Activated effector memory CD4-positive, alpha-beta T cell treated with anti-CD3 and anti-CD28 coated beads, Interleukin-2, amount 50 U/mL, for 16 hours (primary cell): Measurements from ENCODE around the gene PARD3.

ENCODE experiments used
- DNase-seq: peaks from one replicate; pipeline ENCODE4 v3.0.0-alpha.2; 2020

Gene PARD3

DNA sequence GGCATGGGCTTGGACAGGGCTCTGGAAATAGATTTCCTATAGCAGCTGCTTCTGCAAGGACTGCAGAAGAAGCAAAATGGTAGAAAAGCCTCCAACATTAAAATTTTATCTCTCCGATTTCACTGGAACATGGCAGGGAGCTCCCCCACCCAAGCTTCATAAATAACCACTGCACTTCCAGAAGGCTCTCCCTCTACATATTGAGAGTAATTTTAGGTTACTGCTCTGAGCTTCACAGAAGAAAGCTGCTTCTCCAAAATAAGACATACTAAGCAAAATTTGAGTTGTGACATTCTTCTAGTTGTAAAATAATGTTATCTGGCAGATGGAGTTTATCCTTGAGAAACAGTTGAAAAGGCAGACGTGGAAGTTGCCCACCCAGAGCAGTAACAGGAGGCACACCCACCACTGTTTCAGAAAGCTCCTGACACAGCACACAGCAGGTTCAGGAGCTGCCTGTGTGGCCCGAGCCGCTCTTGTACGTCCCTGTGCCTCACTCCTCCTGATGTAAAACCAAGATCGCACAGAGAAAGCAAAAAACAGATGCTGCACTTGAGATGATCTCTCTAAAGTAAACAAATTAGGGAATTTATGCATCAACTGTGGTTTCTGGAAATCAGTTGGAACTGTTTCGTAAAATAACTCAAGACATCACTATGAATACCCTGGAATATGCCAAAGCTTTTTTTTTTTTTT lies 621.0 kb downstream of the PARD3 start:
- DNase-seq: no peak

GRCh38 chr10:34192646-34193045 lies 622.5 kb downstream of the PARD3 start:
- no peak for DNase-seq

DNA sequence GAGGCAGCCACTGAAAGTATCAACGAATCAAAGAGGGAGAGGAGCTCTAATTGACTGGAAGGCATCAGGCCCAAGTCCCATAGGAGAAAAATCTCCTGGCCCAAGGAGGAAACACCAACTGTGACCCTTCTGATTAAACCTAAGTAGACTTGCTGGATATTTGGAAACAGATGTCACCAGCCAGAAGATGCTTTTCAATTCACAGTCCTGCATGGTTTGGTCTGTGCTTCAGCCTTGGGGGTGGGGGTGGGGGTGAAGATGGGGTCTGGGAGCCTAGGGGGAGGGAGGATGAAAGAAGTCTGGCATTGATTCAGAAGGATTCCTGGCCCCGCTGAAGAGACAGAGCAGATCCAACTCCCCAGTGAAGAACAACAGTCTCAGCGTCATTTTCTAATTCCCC lies 623.7 kb downstream of the PARD3 start:
- DNase-seq: no peak

GRCh38 chr10:34190580-34190979 lies 624.5 kb downstream of the PARD3 start:
- DNase-seq: no peak

- no peak for DNase-seq
Measured at GRCh38 chr10:34189830-34190229, 625.3 kb downstream of the PARD3 start.

DNA sequence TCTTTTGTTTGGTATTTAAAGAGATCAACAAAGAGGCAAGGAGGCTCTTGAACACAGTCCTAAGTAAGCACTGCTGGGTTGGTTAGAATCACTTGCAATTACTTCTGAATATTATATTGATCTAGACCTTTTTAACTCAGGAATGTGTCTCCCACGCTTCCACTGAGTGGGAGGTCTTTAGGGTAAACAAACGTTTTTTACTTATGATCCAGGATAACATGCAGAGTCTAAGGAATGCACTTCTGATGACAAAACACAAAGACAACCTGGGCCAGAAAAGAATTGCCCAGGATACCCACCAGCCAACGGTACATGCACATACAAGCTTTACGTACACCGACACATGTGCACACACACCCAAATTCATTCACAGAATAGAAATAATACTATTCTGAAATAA lies 626.9 kb downstream of the PARD3 start:
- DNase-seq: no peak

DNA sequence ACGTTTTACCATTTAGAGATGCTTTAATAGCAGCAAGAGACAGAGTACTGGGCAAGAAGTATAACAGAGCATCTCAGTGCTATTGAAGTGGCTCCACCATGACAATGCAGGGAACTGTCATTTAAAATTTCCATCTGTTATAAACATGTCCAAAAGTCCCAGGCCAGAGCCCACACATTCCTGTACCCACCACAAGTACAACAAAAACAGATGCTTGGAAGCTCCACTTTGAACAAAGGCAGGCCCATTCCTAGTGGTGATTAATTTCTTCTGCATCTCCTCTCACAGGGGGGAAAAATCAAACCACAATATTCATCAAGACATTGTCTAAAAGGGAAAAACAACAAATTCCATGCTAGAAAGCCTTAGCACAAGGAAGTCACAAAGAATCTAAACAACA lies 627.9 kb downstream of the PARD3 start:
- DNase-seq: no peak

- DNase-seq: no peak
Measured at GRCh38 chr10:34186745-34187144, 628.4 kb downstream of the PARD3 start.

DNA sequence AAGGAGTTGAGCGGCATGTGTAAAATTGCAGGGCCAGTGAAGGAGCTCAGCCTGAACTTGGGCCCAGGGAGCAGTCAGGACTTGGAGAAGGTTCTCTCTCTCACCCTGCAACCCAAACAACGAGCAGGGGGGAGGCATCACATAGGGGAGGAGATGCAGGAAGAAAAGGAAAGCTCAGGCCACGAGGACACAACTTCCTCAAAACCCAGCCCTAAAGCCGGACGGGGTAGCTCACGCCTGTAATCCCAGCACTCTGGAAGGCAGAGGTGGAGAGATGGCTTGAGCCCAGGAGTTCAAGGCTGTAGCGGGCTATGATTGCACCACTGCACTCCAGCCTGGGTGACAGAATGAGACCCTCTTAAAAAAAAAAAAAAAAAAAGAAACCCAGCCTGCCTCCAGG lies 629.1 kb downstream of the PARD3 start:
- DNase-seq: no peak

GRCh38 chr10:34184939-34185386 lies 630.1 kb downstream of the PARD3 start:
- DNase-seq: no peak

GRCh38 chr10:34184397-34184796 lies 630.7 kb downstream of the PARD3 start:
- no peak for DNase-seq

- no peak for DNase-seq
Measured at GRCh38 chr10:34183016-34183796, 631.9 kb downstream of the PARD3 start.

- no peak for DNase-seq
Measured at GRCh38 chr10:34181553-34182300, 633.4 kb downstream of the PARD3 start.

GRCh38 chr10:34180749-34181148 lies 634.3 kb downstream of the PARD3 start:
- no peak for DNase-seq

DNA sequence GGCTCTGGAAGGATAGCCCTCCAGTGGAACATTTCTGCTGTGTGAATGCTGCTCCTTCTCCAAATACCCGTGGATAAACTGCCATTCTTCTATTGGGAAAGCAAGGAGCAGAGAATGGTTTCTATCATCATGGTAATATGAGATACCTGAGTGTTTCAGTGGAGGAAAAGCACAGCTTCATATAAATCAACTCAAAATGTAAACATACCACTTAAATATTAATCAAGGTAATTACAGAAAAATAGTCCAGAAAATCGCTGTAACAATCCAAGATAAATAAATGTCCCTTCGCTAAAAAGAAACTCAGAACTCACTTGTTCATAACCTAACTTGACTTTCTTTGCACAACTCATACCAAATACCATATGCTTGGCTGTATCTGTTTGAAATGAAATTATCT lies 635.8 kb downstream of the PARD3 start:
- DNase-seq: no peak

DNA sequence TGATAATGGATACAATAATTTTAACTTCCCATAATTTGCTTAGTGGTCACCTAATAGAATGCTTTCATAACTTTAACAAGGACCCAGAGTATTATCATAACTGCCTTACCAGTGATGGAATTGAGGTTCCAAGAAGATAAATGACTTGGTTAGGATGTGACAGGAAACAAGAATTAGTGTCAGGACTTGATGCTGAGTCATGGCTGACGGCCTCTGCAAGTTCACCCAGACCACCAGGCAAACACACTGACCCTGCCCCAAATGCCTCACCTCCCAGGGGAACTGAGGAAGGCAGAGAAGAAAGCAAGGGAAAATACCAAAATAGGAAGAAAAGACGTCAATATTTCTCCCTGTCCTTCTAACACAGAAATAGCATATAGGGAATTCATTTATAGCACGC lies 636.3 kb downstream of the PARD3 start:
- DNase-seq: no peak

DNA sequence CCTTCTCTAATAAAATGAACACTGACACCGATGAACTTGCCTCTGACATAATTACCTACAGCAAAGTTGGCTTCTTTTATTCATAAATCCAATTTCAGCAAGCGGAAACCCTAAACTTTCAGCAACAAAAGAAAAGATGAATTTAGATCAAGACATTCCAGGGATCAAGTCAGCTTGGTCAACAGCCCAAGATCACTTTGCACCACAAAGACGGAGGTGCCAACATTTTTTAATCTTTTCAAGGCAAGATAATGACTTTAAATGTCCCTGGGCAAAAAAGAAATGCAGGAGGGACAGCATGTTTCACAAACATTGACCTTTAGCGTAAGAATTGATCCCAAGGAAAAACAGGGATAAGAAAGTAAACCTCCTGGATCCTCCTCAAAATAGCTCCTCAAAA lies 636.9 kb downstream of the PARD3 start:
- DNase-seq: no peak

DNA sequence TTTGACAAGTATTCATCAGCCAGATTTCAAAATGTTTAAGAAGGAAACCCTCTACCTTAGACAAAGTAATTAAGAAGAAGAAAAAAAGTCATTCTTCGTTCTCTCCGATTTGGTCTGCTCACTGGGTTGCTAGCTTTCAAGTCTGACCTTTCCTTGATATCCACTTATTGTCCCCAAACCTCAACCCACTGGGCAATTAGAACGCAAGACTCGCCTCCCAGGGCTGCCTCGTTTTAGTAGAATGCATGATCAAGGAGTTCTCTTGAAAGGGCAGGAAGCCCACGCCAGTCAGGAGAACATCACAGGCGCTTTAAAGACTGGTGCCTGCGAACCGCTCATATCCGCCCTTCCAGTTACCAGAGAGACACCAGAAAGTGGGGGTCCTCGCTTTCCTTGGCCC lies 637.7 kb downstream of the PARD3 start:
- no peak for DNase-seq

GRCh38 chr10:34176351-34176750 lies 638.7 kb downstream of the PARD3 start:
- no peak for DNase-seq

DNA sequence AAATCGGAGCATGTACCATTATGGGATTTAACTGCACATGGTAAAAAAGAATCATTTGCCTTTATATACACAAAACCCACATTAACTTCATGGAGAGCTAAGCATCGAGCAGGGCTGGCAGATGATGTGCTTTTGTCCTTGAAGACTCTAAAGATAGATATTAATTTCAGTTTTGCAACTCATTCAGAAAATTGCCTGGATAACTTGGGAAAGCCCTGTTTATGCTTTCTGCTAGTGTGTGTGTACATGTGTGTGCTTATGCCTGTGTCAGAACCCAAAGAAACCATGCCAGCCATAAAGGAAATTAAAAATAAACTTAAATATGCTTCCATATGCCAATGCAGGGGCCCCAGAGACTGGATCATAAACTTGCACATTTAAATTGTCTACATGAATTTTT lies 640.0 kb downstream of the PARD3 start:
- no peak for DNase-seq

GRCh38 chr10:34172936-34173533 lies 642.1 kb downstream of the PARD3 start:
- no peak for DNase-seq

- DNase-seq: no peak
Measured at GRCh38 chr10:34171957-34172527, 643.1 kb downstream of the PARD3 start.

DNA sequence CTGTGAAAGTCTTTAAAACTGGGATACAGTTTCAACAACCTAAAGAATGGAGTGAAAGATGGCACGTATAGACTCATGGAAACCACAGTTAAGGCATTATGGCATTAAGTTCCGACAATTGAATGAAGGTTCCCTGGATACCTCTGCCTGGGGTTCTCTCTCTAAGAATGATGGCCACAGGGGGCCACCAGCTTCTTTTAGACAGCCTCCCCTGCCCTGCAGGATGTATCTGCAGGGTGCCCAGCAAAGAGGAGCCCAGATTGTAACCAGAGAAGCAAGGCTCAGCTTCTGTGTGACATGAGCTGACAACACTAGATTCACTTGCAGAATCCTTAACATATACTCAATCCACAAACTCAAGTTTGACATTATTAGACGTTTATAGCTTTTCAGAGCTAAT lies 645.4 kb downstream of the PARD3 start:
- DNase-seq: no peak
